Brain microvascular endothelial cell (primary cell): Measurements from ENCODE around the gene LNX2.
"Not testable (repeated sequence)": the region's sequence is repeated elsewhere in the genome, so short reads cannot be mapped to it uniquely, and the experiment has no call there.

ENCODE experiments used
- DNase-seq: peaks from one replicate; pipeline ENCODE4 v3.0.0-alpha.2; 2020
- H3K27ac ChIP-seq: fragments of 250-450 bp; sonication (Bioruptor Pico); 2 replicates; pipeline ENCODE4 v1.5.1; 2020; ENCODE audit warnings: mild to moderate bottlenecking, moderate library complexity
- H3K27me3 ChIP-seq: fragments of 250-450 bp; sonication (Bioruptor Pico); replicated peaks from 2 replicates; pipeline ENCODE4 v1.5.1; 2020; ENCODE audit warnings: mild to moderate bottlenecking
- H3K36me3 ChIP-seq: fragments of 250-450 bp; sonication (Bioruptor Pico); replicated peaks from 2 replicates; pipeline ENCODE4 v1.5.1; 2020; ENCODE audit warnings: mild to moderate bottlenecking
- H3K4me3 ChIP-seq: 2 replicates; pipeline ENCODE4 v1.5.1; 2011; ENCODE audit warnings: low read depth, mild to moderate bottlenecking, control low read depth, low read length, moderate library complexity
- CTCF ChIP-seq: IDR thresholded peaks from 2 replicates; pipeline ENCODE4 v1.5.1; 2011; ENCODE audit warnings: low read depth, mild to moderate bottlenecking, moderate library complexity, low read length, control low read depth, inconsistent platforms; ENCODE audit errors: missing control alignments
- in situ Hi-C: cut with HindIII; loops from 2 replicates; pipeline ENCODE4 v1.10.0; 2017; ENCODE audit warnings: low sequenced_read_pairs, low pct_ligation_motif_present

LNX2 gene

DNA sequence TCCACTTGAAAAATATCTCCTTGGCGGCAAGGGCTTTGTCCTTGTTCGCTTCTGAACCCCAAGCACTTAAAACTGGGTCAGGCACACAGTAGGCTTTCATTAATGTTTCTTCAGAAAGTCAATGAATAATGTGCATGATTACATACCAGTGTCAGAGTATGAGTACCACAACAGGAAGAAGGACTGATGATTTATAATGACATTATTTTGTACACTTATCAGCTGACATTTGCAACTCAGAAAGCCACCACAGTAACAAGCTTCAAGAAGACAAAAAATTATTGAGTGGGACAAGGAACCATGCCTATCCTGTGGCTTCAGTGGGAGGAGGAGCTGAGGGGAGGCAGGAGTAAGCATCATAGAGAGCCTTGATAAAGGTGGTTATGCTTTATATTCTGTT lies 11.3 kb upstream of the LNX2 start:
- no peak overlapping the region for H3K27ac ChIP-seq
- in situ Hi-C loops, result no loop called here
- no peak for TF ChIP-seq CTCF
- no peak for DNase-seq
- no peak overlapping the region for H3K4me3 ChIP-seq
- no peaks in the 10 kb centered on the region for H3K27me3 ChIP-seq
- H3K36me3 ChIP-seq, result no peaks in the 10 kb centered on the region

GRCh38 chr13:27631156-27631555 lies 10.8 kb upstream of the LNX2 start:
- no peaks in the 10 kb centered on the region for H3K36me3 ChIP-seq
- DNase-seq, result no peak
- no peak for TF ChIP-seq CTCF
- in situ Hi-C loops, result no loop called here
- H3K27ac ChIP-seq, result no peak overlapping the region
- H3K27me3 ChIP-seq, result no peaks in the 10 kb centered on the region
- no peak overlapping the region for H3K4me3 ChIP-seq

DNA sequence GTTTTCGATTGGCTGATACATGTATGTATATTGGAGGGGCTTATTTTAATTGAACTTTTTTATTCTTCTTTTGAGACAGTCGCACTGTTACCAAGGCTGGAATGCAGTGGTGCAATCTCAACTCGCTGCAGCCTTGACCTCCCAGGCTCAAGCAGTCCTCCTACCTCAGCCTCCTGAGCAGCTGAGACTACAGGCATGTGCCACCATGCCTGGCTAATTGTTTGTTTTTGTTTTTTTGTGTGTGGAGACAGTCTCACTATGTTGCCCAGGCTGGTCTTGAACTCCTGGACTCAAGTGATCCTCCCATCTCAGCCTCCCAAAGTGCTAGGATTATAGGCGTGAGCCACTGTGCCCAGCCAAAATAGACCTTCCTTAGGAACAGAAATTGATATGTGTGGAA lies 8.4 kb upstream of the LNX2 start:
- H3K27ac ChIP-seq, H3K27me3 ChIP-seq, H3K4me3 ChIP-seq, DNase-seq, H3K36me3 ChIP-seq, in situ Hi-C loops: not testable (repeated sequence)

GRCh38 chr13:27628081-27628480 lies 7.8 kb upstream of the LNX2 start:
- DNase-seq, result no peak
- no peaks in the 10 kb centered on the region for H3K27me3 ChIP-seq
- in situ Hi-C loops, result no loop called here
- no peak overlapping the region for H3K27ac ChIP-seq
- no peak for TF ChIP-seq CTCF
- no peak overlapping the region for H3K4me3 ChIP-seq
- peaks cover 4% of the 10 kb centered on the region for H3K36me3 ChIP-seq

DNA sequence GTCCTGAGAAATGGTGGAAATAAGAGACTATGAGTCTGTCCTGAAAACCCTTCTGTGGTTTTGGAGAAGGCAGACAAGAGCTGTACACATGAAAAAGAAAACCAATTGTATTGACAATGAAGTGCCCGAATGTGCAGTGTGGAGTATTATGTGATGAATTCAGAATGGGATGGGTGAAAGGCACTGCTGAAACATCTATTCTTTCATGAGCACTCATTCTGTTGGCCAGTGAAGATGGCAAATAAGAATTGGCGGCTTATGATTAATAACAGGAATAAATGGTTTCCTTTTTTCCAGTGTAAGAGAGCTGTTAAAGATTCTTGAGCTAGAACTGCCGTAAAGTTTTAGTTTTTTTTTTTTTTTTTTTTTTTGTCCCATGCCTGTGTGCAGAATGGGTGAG lies 7.1 kb upstream of the LNX2 start:
- Histone ChIP-seq H3K4me3 (no peak overlapping the region), H3K36me3 (peaks cover 4% of the 10 kb centered on the region), H3K27ac (no peak overlapping the region), H3K27me3 (no peaks in the 10 kb centered on the region)
- TF ChIP-seq CTCF, result no peak
- in situ Hi-C loops, result no loop called here
- DNase-seq, result no peak

GRCh38 chr13:27625839-27626238 lies 5.5 kb upstream of the LNX2 start:
- H3K27me3 ChIP-seq, result no peaks in the 10 kb centered on the region
- H3K4me3 ChIP-seq, result no peak overlapping the region
- H3K27ac ChIP-seq, result no peak overlapping the region
- in situ Hi-C loops, result no loop called here
- peaks cover 4% of the 10 kb centered on the region for H3K36me3 ChIP-seq
- no peak for DNase-seq
- TF ChIP-seq CTCF, result no peak
